Liver (tissue), 9 donors: ENCODE data around the gene TAP2. TPM values are rescaled to one million over a fixed set of nuclear protein-coding genes. Genes with fewer than 3 reads are reported as not detected.

Source experiments
- DNase-seq: peaks from one replicate; pipeline ENCODE4 v3.0.0-alpha.2; 2017; ENCODE audit warnings: low spot score
- H3K27ac ChIP-seq, 2 donors: one replicate each; pipeline ENCODE4 v1.7.0; 2013; ENCODE audit warnings: inconsistent platforms in 2 of 2, low read length in 2 of 2, control low read depth in 1 of 2, low read depth in 1 of 2, mild to moderate bottlenecking in 1 of 2
- H3K27me3 ChIP-seq, 4 donors: one replicate each; pipeline versions ENCODE4 v1.6.1 to v1.7.0; 2013; ENCODE audit warnings: low read length in 3 of 4, inconsistent platforms in 1 of 4, mild to moderate bottlenecking in 1 of 4, moderate library complexity in 1 of 4; ENCODE audit not compliant: control insufficient read depth in 4 of 4, insufficient read depth in 4 of 4
- H3K36me3 ChIP-seq, 4 donors: one replicate each; pipeline versions ENCODE4 v1.6.1 to v1.7.0; 2013; ENCODE audit warnings: low read length in 3 of 4, mild to moderate bottlenecking in 3 of 4, low read depth in 1 of 4, moderate library complexity in 1 of 4; ENCODE audit not compliant: control insufficient read depth in 4 of 4, insufficient read depth in 3 of 4
- H3K4me1 ChIP-seq, 4 donors: one replicate each; pipeline versions ENCODE4 v1.6.1 to v1.7.0; 2013; ENCODE audit warnings: low read length in 3 of 4, mild to moderate bottlenecking in 3 of 4, moderate library complexity in 1 of 4; ENCODE audit not compliant: control insufficient read depth in 4 of 4, insufficient read depth in 4 of 4
- H3K4me3 ChIP-seq, 3 donors: one replicate each; pipeline versions ENCODE4 v1.6.1 to v1.7.0; 2013; ENCODE audit warnings: low read length in 3 of 3, control low read depth in 1 of 3, low read depth in 1 of 3, mild to moderate bottlenecking in 1 of 3
- H3K9ac ChIP-seq, 2 donors: one replicate each; pipeline ENCODE4 v1.7.0; 2013; ENCODE audit warnings: low read length in 2 of 2, mild to moderate bottlenecking in 2 of 2, moderate library complexity in 2 of 2, control low read depth in 1 of 2, low read depth in 1 of 2
- H3K9me3 ChIP-seq, 4 donors: one replicate each; pipeline versions ENCODE4 v1.6.1 to v1.7.0; 2013; ENCODE audit warnings: low read length in 3 of 4; ENCODE audit not compliant: control insufficient read depth in 4 of 4
- ATF3 ChIP-seq: IDR thresholded peaks from 2 replicates; pipeline ENCODE4 v1.6.1; 2016; ENCODE audit warnings: antibody characterized with exemption
- EGR1 ChIP-seq, 2 donors: IDR thresholded peaks; 2 replicates each; pipeline ENCODE4 v1.6.1; 2016 to 2018; ENCODE audit warnings: antibody characterized with exemption in 2 of 2, low read depth in 2 of 2
- FOXA1 ChIP-seq: IDR thresholded peaks from 2 replicates; pipeline ENCODE4 v1.6.1; 2016; ENCODE audit warnings: antibody characterized with exemption
- FOXA2 ChIP-seq: IDR thresholded peaks from 2 replicates; pipeline ENCODE4 v1.6.1; 2016; ENCODE audit warnings: antibody characterized with exemption
- GABPA ChIP-seq, 2 donors: IDR thresholded peaks in 1 of 2; conservative IDR thresholded peaks in 1 of 2; 2 replicates each; pipeline ENCODE4 v1.6.1; 2016; ENCODE audit warnings: antibody characterized with exemption in 2 of 2, mild to moderate bottlenecking in 1 of 2, moderate library complexity in 1 of 2
- HNF4A ChIP-seq, 2 donors: conservative IDR thresholded peaks; 2 replicates each; pipeline ENCODE4 v1.6.1; 2016; ENCODE audit warnings: antibody characterized with exemption in 2 of 2, mild to moderate bottlenecking in 2 of 2
- HNF4G ChIP-seq: IDR thresholded peaks from 2 replicates; pipeline ENCODE4 v1.6.1; 2016; ENCODE audit warnings: antibody characterized with exemption
- JUND ChIP-seq, 2 donors: IDR thresholded peaks; 2 replicates each; pipeline ENCODE4 v1.6.1; 2016; ENCODE audit warnings: antibody characterized with exemption in 2 of 2
- NR2F2 ChIP-seq: IDR thresholded peaks from 2 replicates; pipeline ENCODE4 v1.6.1; 2016; ENCODE audit warnings: antibody characterized with exemption
- RAD21 ChIP-seq, 2 donors: IDR thresholded peaks; 2 replicates each; pipeline ENCODE4 v1.6.1; 2016; ENCODE audit warnings: antibody characterized with exemption in 2 of 2, mild to moderate bottlenecking in 2 of 2
- RXRA ChIP-seq, 2 donors: IDR thresholded peaks; 2 replicates each; pipeline ENCODE4 v1.6.1; 2017 to 2018; ENCODE audit warnings: antibody characterized with exemption in 2 of 2, mild to moderate bottlenecking in 1 of 2
- SP1 ChIP-seq: IDR thresholded peaks from 2 replicates; pipeline ENCODE4 v1.6.1; 2018; ENCODE audit warnings: antibody characterized with exemption, mild to moderate bottlenecking
- TAF1 ChIP-seq: conservative IDR thresholded peaks from 2 replicates; pipeline ENCODE4 v1.6.1; 2016; ENCODE audit warnings: antibody characterized with exemption, mild to moderate bottlenecking
- YY1 ChIP-seq: IDR thresholded peaks from 2 replicates; pipeline ENCODE4 v1.6.1; 2016; ENCODE audit warnings: antibody characterized with exemption, mild to moderate bottlenecking
- WGBS: extraction: QIAGEN DNeasy Blood & Tissue Kit; methylation state at CpG from one replicate; pipeline ENCODE4 v1.1.7; 2013; 5-methylcytosine and 5-hydroxymethylcytosine counted together
- polyA plus RNA-seq, 2 donors: library from polyadenylated mRNA; stranded (reverse) in 1 of 2; unstranded in 1 of 2; fragments of 200-250 nt in 1 of 2; fragments of >200 nt in 1 of 2; fragmentation: Nextera tagmentation in 1 of 2; extraction: Ambion mirVana in 1 of 2; gene quantifications; one replicate each; pipeline versions ENCODE4 v1.2.1 to v1.2.3, GENCODE V29; 2013 to 2015
- total RNA-seq, 2 donors: library from RNA; depleted of rRNA; stranded (reverse); fragments of >200 nt; gene quantifications; one replicate each; pipeline ENCODE4 v1.2.3, GENCODE V29; 2014
- TF ChIP-seq, protein P1 (sequence below): IDR thresholded peaks from 2 replicates; pipeline ENCODE4 v1.6.1; 2016; ENCODE audit warnings: antibody characterized with exemption, mild to moderate bottlenecking
- TF ChIP-seq, protein P2 (sequence below): fragments of 150-350 bp; IDR thresholded peaks from 2 replicates; pipeline ENCODE4 v1.5.1; 2017; ENCODE audit warnings: improper control_type of control experiment, low read depth, low read length; ENCODE audit not compliant: missing input control
- TF ChIP-seq, protein P3 (sequence below): IDR thresholded peaks from 2 replicates; pipeline ENCODE4 v1.6.1; 2016; ENCODE audit warnings: antibody characterized with exemption
- TF ChIP-seq, protein P4 (sequence below): IDR thresholded peaks from 2 replicates; pipeline ENCODE4 v1.6.1; 2016; ENCODE audit warnings: antibody characterized with exemption
- donor health status: healthy.
- donor health status: healthy.
- donor health status: healthy.
- donor health status: healthy.
- donor health status: healthy.

Gene TAP2
- total and polyA plus RNA-seq, 4 donors: 2.2 to 14.9 (median 6.4) TPM

DNA sequence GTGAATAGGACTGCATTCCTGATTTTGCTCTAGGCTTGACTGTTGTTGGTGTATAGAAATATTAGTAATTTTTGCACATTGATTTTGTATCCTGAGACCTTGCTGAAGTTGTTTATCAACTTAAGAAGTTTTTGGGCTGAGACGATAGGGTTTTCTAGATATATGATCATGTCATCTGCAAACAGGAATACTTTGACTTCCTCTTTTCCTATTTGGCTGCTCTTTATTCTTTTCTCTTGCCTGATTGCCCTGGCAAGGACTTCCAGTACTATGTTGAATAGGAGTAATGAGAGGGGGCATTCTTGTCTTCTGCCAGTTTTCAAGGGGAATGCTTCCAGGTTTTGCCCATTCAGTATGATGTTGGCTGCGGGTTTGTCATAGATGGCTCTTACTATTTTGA is 35.1 kb downstream of the TAP2 start:
- Histone ChIP-seq H3K9me3 (no peaks in the 10 kb centered on the region), H3K9ac (no peak overlapping the region), H3K27ac (no peak overlapping the region), H3K36me3 (no peaks in the 10 kb centered on the region), H3K4me1 (no peaks in the 10 kb centered on the region), H3K4me3 (no peak overlapping the region), H3K27me3 (peaks cover 0 to 7% (median 0%) of the 10 kb centered on the region in 4 donors)
- no peak for TF ChIP-seq ATF3
- no peak for TF ChIP-seq YY1
- TF ChIP-seq, protein P1, sequence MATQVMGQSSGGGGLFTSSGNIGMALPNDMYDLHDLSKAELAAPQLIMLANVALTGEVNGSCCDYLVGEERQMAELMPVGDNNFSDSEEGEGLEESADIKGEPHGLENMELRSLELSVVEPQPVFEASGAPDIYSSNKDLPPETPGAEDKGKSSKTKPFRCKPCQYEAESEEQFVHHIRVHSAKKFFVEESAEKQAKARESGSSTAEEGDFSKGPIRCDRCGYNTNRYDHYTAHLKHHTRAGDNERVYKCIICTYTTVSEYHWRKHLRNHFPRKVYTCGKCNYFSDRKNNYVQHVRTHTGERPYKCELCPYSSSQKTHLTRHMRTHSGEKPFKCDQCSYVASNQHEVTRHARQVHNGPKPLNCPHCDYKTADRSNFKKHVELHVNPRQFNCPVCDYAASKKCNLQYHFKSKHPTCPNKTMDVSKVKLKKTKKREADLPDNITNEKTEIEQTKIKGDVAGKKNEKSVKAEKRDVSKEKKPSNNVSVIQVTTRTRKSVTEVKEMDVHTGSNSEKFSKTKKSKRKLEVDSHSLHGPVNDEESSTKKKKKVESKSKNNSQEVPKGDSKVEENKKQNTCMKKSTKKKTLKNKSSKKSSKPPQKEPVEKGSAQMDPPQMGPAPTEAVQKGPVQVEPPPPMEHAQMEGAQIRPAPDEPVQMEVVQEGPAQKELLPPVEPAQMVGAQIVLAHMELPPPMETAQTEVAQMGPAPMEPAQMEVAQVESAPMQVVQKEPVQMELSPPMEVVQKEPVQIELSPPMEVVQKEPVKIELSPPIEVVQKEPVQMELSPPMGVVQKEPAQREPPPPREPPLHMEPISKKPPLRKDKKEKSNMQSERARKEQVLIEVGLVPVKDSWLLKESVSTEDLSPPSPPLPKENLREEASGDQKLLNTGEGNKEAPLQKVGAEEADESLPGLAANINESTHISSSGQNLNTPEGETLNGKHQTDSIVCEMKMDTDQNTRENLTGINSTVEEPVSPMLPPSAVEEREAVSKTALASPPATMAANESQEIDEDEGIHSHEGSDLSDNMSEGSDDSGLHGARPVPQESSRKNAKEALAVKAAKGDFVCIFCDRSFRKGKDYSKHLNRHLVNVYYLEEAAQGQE: no peak
- no peak for TF ChIP-seq HNF4G
- TF ChIP-seq TAF1: no peak
- no peak for TF ChIP-seq JUND (IDR thresholded peaks at IDR 0.05)
- TF ChIP-seq EGR1 (IDR thresholded peaks at IDR 0.05; ENCODE audit: low read depth in 2 of 2): no peak
- no peak for TF ChIP-seq HNF4A (conservative IDR thresholded peaks at IDR 0.05)
- TF ChIP-seq, protein P2, sequence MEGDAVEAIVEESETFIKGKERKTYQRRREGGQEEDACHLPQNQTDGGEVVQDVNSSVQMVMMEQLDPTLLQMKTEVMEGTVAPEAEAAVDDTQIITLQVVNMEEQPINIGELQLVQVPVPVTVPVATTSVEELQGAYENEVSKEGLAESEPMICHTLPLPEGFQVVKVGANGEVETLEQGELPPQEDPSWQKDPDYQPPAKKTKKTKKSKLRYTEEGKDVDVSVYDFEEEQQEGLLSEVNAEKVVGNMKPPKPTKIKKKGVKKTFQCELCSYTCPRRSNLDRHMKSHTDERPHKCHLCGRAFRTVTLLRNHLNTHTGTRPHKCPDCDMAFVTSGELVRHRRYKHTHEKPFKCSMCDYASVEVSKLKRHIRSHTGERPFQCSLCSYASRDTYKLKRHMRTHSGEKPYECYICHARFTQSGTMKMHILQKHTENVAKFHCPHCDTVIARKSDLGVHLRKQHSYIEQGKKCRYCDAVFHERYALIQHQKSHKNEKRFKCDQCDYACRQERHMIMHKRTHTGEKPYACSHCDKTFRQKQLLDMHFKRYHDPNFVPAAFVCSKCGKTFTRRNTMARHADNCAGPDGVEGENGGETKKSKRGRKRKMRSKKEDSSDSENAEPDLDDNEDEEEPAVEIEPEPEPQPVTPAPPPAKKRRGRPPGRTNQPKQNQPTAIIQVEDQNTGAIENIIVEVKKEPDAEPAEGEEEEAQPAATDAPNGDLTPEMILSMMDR: no peak
- TF ChIP-seq RAD21 (IDR thresholded peaks at IDR 0.05): no peak
- TF ChIP-seq, protein P3, sequence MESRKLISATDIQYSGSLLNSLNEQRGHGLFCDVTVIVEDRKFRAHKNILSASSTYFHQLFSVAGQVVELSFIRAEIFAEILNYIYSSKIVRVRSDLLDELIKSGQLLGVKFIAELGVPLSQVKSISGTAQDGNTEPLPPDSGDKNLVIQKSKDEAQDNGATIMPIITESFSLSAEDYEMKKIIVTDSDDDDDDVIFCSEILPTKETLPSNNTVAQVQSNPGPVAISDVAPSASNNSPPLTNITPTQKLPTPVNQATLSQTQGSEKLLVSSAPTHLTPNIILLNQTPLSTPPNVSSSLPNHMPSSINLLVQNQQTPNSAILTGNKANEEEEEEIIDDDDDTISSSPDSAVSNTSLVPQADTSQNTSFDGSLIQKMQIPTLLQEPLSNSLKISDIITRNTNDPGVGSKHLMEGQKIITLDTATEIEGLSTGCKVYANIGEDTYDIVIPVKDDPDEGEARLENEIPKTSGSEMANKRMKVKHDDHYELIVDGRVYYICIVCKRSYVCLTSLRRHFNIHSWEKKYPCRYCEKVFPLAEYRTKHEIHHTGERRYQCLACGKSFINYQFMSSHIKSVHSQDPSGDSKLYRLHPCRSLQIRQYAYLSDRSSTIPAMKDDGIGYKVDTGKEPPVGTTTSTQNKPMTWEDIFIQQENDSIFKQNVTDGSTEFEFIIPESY: no peak
- no peak for TF ChIP-seq GABPA (IDR thresholded peaks at IDR 0.05 in 1 of 2, conservative IDR thresholded peaks at IDR 0.05 in 1 of 2)
- TF ChIP-seq FOXA2: no peak
- TF ChIP-seq, protein P4, sequence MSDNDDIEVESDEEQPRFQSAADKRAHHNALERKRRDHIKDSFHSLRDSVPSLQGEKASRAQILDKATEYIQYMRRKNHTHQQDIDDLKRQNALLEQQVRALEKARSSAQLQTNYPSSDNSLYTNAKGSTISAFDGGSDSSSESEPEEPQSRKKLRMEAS: no peak
- no peak for TF ChIP-seq RXRA (IDR thresholded peaks at IDR 0.05)
- no peak for TF ChIP-seq SP1
- TF ChIP-seq FOXA1: no peak
- TF ChIP-seq NR2F2: no peak
- WGBS: 63% methylated on average over 2 of the region's 2 CpGs
- DNase-seq: no peak
